Breast epithelium (tissue), 3 donors: ENCODE measurements around the gene VGF.

Source experiments
- CTCF ChIP-seq, 3 donors: fragments of 450-650 bp; IDR thresholded peaks; one replicate each; pipeline ENCODE4 v1.5.1; 2016 to 2017; ENCODE audit warnings: antibody characterized with exemption in 3 of 3, mild to moderate bottlenecking in 3 of 3, moderate library complexity in 3 of 3
- POLR2AphosphoS5 ChIP-seq, 3 donors: sonication (generic); formaldehyde crosslinking; IDR thresholded peaks; one replicate each; pipeline ENCODE4 v1.6.1; 2017; ENCODE audit warnings: antibody characterized with exemption in 3 of 3

- no peak for TF ChIP-seq CTCF (IDR thresholded peaks at IDR 0.05)
- no peak for TF ChIP-seq POLR2AphosphoS5 (IDR thresholded peaks at IDR 0.05)
Observed at GRCh38 chr7:101155303-101155702, 10.1 kb downstream of the VGF start.
